ENCODE measurements around the gene CLCN4.

GRCh38 chrX:10259716-10260115 is 102.9 kb downstream of the CLCN4 start:
- TF ChIP-seq CTCF (IDR thresholded peaks at IDR 0.05) (no peak), POLR2A (IDR thresholded peaks at IDR 0.05) (no peak)
